PC-3 (cell line): ENCODE results near the gene FARP1. TPM values are rescaled to one million over a fixed set of nuclear protein-coding genes. Genes with fewer than 3 reads are reported as not detected.

Experiments used
- ATAC-seq: fragments of 200-7000 bp; cut with Tn5 transposase; 2 replicates; pipeline ENCODE4 v1.9.1; 2020; ENCODE audit warnings: mild to moderate bottlenecking, moderate library complexity
- BruUV-seq: library from RNA; stranded (reverse); fragments of 400-500 nt; replicated peaks from 2 replicates; lab custom pipeline; 2021; lab: Mats Ljungman, UMichigan
- CTCF ChIA-PET: fragments of 300-600 bp; sonication (Branson Sonifier 250); formaldehyde crosslinking; loops from one replicate; lab custom pipeline; 2022; ENCODE audit warnings: antibody characterized with exemption; lab: Charles Lee
- POLR2A ChIA-PET: fragments of 300-600 bp; sonication (Branson Sonifier 250); formaldehyde crosslinking; loops from one replicate; lab custom pipeline; 2022; ENCODE audit warnings: antibody characterized with exemption; ENCODE audit not compliant: unreplicated experiment; lab: Charles Lee
- DNase-seq: peaks from one replicate; pipeline ENCODE4 v3.0.0-alpha.2; 2015
- H2AFZ ChIP-seq: fragments of 300-600 bp; sonication (generic); 2 replicates; pipeline ENCODE4 v1.6.0; 2016; ENCODE audit warnings: antibody characterized with exemption, low read length
- H3F3A ChIP-seq: fragments of 300-600 bp; sonication (generic); one replicate; pipeline ENCODE4 v1.6.0; 2017; ENCODE audit warnings: antibody characterized with exemption, low read length, control low read depth, mild to moderate bottlenecking; ENCODE audit not compliant: unreplicated experiment
- H3K27ac ChIP-seq: fragments of 300-600 bp; sonication (generic); 2 replicates; pipeline ENCODE4 v1.5.1; 2016; ENCODE audit warnings: mild to moderate bottlenecking, low read length
- H3K27me3 ChIP-seq: fragments of 300-600 bp; sonication (generic); 2 replicates; pipeline ENCODE4 v1.6.1; 2016; ENCODE audit warnings: low read length, mixed read lengths
- H3K36me3 ChIP-seq: fragments of 300-600 bp; sonication (generic); 2 replicates; pipeline ENCODE4 v1.6.1; 2016; ENCODE audit warnings: low read depth, mixed run types, low read length, mixed read lengths
- H3K4me1 ChIP-seq: fragments of 300-600 bp; sonication (generic); 2 replicates; pipeline ENCODE4 v1.5.1; 2016; ENCODE audit warnings: low read length; ENCODE audit not compliant: insufficient read depth
- H3K4me2 ChIP-seq: fragments of 300-600 bp; sonication (generic); 2 replicates; pipeline ENCODE4 v1.6.0; 2016; ENCODE audit warnings: low read length
- H3K4me3 ChIP-seq: fragments of 300-600 bp; sonication (generic); 2 replicates; pipeline ENCODE4 v1.5.1; 2016; ENCODE audit warnings: mild to moderate bottlenecking, low read length, mixed read lengths
- H3K79me2 ChIP-seq: fragments of 300-600 bp; sonication (generic); 2 replicates; pipeline ENCODE4 v1.6.1; 2017; ENCODE audit warnings: low read length, mixed read lengths
- H3K9ac ChIP-seq: fragments of 300-600 bp; sonication (generic); 2 replicates; pipeline ENCODE4 v1.6.0; 2016; ENCODE audit warnings: mild to moderate bottlenecking, low read length
- H3K9me2 ChIP-seq: fragments of 300-600 bp; sonication (generic); replicated peaks from 2 replicates; pipeline ENCODE4 v1.6.1; 2016; ENCODE audit warnings: mixed run types, low read length, mixed read lengths
- H3K9me3 ChIP-seq: fragments of 300-600 bp; sonication (generic); 2 replicates; pipeline ENCODE4 v1.6.1; 2016; ENCODE audit warnings: low read length, mixed read lengths
- H4K20me1 ChIP-seq: fragments of 300-600 bp; sonication (generic); 2 replicates; pipeline ENCODE4 v1.6.1; 2016; ENCODE audit warnings: low read length, mixed read lengths
- CTCF ChIP-seq: fragments of 300-600 bp; sonication (generic); conservative IDR thresholded peaks from 2 replicates; pipeline ENCODE4 v1.5.1; 2017; ENCODE audit warnings: antibody characterized with exemption, low read depth, mild to moderate bottlenecking, low read length
- EZH2 ChIP-seq: fragments of 300-600 bp; sonication (generic); IDR thresholded peaks from one replicate; pipeline ENCODE4 v1.6.1; 2017; ENCODE audit warnings: antibody characterized with exemption, mild to moderate bottlenecking, low read length; ENCODE audit not compliant: unreplicated experiment
- EZH2phosphoT487 ChIP-seq: fragments of 300-600 bp; sonication (generic); IDR thresholded peaks from 2 replicates; pipeline ENCODE4 v1.6.1; 2018; ENCODE audit warnings: mild to moderate bottlenecking, antibody characterized with exemption, low read length, borderline replicate concordance
- intact Hi-C: fragments of 100-400 bp; cut with micrococcal nuclease; formaldehyde crosslinking; loops from 2 replicates; pipeline ENCODE4 v1.9.0; 2023
- total RNA-seq: library from RNA; depleted of rRNA; stranded (reverse); fragments of >200 nt; gene quantifications from 2 replicates; pipeline ENCODE4 v1.2.3, GENCODE V29; 2014

The FARP1 gene
- total RNA-seq, 1 experiment from 2014 or later, result 18.2 TPM

- Histone ChIP-seq H3K9me3 (no peaks in the 10 kb centered on the region), H3K79me2 (no peaks in the 10 kb centered on the region), H3F3A (no peaks in the 10 kb centered on the region), H3K36me3 (no peaks in the 10 kb centered on the region), H3K4me3 (no peak overlapping the region), H3K27ac (no peak overlapping the region), H3K27me3 (no peaks in the 10 kb centered on the region), H3K4me1 (no peaks in the 10 kb centered on the region), H3K9me2 (no peaks in the 10 kb centered on the region), H2AFZ (no peak overlapping the region), H4K20me1 (no peaks in the 10 kb centered on the region), H3K9ac (no peak overlapping the region), H3K4me2 (no peak overlapping the region)
- no peak for ATAC-seq
- no peak for DNase-seq
- BruUV-seq, result no TSS peak
- POLR2A ChIA-PET, result no interaction called here
- intact Hi-C loops, result no loop called here
- CTCF ChIA-PET, result no interaction called here
- TF ChIP-seq EZH2 (no peak), CTCF (no peak), EZH2phosphoT487 (no peak)
Measured at GRCh38 chr13:98290261-98290660, 147.4 kb downstream of the FARP1 start.

DNA sequence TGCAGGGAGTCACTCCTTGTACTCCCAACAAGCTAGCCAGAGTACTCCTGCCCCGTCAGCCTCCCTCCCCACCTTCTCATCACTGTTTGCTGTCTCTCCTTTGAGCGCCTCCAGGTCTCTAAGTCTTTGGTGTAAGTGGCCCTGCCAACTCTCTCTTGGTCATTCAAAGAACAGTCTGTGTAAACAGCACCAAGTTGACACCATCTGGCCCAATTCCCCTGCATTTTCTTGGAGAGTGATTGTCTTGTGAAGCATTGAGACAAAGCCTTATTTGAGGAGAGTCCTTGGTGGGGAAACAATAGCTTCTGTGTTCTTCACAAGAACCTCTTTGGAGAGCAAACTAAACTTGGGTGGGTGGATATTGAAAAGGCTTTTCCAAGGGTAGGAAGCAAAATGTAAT, 148.8 kb downstream of the FARP1 start:
- Histone ChIP-seq H3K9me2 (no peaks in the 10 kb centered on the region), H3K79me2 (no peaks in the 10 kb centered on the region), H3K4me3 (no peak overlapping the region), H3F3A (no peaks in the 10 kb centered on the region), H3K27me3 (no peaks in the 10 kb centered on the region), H3K9ac (no peak overlapping the region), H3K4me2 (no peak overlapping the region), H3K9me3 (no peaks in the 10 kb centered on the region), H2AFZ (no peak overlapping the region), H3K4me1 (no peaks in the 10 kb centered on the region), H3K27ac (no peak overlapping the region), H3K36me3 (no peaks in the 10 kb centered on the region), H4K20me1 (no peaks in the 10 kb centered on the region)
- ATAC-seq, result no peak; the same call in 1 of the 2 replicates
- DNase-seq, result no peak
- ChIA-PET CTCF (no interaction called here), POLR2A (no interaction called here)
- TF ChIP-seq EZH2phosphoT487 (no peak), EZH2 (no peak), CTCF (no peak)
- intact Hi-C loops, result no loop called here
- BruUV-seq, result no TSS peak

- ATAC-seq, result peak; percentile 82
- no peak overlapping the region for H3K4me2 ChIP-seq
- no TSS peak for BruUV-seq
- no peak for TF ChIP-seq EZH2phosphoT487
- TF ChIP-seq EZH2, result no peak
- no peak for TF ChIP-seq CTCF
- no peaks in the 10 kb centered on the region for H3K9me3 ChIP-seq
- no peak overlapping the region for H3K4me3 ChIP-seq
- H3K4me1 ChIP-seq, result no peaks in the 10 kb centered on the region
- no peaks in the 10 kb centered on the region for H3K36me3 ChIP-seq
- peak; percentile 9 for DNase-seq
- H3K79me2 ChIP-seq, result no peaks in the 10 kb centered on the region
- H3K27ac ChIP-seq, result no peak overlapping the region
- no peaks in the 10 kb centered on the region for H3K27me3 ChIP-seq
- H3K9ac ChIP-seq, result no peak overlapping the region
- H4K20me1 ChIP-seq, result no peaks in the 10 kb centered on the region
- no peaks in the 10 kb centered on the region for H3K9me2 ChIP-seq
- POLR2A ChIA-PET, result interaction anchor here (0.6 kb wide), 1 partner anchor 160 kb away, joined by 4 read pairs; no protein-coding TSS in a partner anchor
- CTCF ChIA-PET, result no interaction called here
- H3F3A ChIP-seq, result no peaks in the 10 kb centered on the region
- intact Hi-C loops, result no loop called here
- no peak overlapping the region for H2AFZ ChIP-seq
Measured at GRCh38 chr13:98293103-98293502, 150.2 kb downstream of the FARP1 start.
